ENCODE data around the gene CRIP3.

GRCh38 chr6:43355862-43356590 is 47.4 kb upstream of the CRIP3 start:
- TF ChIP-seq CTCF (IDR thresholded peaks at IDR 0.05): no peak
- TF ChIP-seq POLR2A (IDR thresholded peaks at IDR 0.05): no peak

Data from uterus (tissue), 2 donors.